ENCODE measurements around the gene VSIR.

DNA sequence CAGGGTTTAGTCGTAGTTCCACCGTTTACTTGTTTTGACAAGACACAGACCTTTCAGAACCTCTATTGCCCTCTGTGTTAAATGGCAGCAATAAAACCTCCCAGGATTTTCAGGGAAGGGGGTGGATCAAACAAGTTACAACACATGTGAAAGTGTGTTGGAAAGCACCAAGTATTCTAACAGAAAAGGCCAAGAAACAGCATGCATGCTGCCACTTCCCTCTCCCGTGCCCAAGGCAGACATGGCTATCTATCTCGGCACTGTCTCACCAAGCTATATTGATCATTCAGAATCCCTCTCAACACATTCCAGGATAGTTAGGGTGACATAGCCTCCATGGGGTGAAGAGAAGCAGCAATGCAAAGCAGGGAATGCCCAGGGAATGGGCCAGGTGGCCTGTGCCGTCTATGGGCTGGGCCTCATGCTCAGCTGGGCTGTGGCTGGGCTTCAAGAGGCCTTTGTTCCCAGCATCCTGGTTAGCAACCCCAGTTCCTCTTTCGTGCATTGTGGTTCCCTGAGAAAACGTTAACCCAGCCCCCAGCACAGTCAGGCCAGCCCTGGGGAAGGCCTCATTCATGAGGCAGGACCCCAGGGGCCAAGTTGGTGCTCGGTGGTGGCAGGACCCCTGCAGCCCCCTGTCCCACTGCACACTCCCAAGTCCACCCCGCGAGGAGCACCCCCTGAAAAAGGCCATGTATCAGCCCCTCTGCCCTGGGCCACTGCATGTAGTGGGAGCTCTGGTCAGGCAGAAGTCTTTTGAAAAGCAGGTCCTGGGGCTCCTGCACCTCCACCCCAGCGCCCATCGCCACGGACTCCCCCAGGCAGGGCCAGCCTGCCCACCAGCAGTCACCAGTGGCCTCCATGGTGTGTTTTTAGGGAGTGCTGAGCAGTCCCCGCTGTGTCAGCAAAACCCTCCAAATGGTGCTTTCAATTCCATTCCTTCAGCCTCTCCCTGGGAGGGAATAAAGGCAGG is 25.5 kb downstream of the VSIR start:
- TF ChIP-seq, protein P1, sequence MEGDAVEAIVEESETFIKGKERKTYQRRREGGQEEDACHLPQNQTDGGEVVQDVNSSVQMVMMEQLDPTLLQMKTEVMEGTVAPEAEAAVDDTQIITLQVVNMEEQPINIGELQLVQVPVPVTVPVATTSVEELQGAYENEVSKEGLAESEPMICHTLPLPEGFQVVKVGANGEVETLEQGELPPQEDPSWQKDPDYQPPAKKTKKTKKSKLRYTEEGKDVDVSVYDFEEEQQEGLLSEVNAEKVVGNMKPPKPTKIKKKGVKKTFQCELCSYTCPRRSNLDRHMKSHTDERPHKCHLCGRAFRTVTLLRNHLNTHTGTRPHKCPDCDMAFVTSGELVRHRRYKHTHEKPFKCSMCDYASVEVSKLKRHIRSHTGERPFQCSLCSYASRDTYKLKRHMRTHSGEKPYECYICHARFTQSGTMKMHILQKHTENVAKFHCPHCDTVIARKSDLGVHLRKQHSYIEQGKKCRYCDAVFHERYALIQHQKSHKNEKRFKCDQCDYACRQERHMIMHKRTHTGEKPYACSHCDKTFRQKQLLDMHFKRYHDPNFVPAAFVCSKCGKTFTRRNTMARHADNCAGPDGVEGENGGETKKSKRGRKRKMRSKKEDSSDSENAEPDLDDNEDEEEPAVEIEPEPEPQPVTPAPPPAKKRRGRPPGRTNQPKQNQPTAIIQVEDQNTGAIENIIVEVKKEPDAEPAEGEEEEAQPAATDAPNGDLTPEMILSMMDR (IDR thresholded peaks at IDR 0.05): no peak
- no peak for TF ChIP-seq POLR2A (IDR thresholded peaks at IDR 0.05)

Data from testis (tissue), 2 donors.